HG03575 (cell line): ENCODE data around the gene BARHL2.

Experiments used
- ATAC-seq: cut with Tn5 transposase; IDR thresholded peaks from one replicate; pipeline ENCODE4 v1.9.1; 2021; ENCODE audit not compliant: unreplicated experiment, insufficient number of reproducible peaks, low FRiP score; ENCODE audit errors: extremely low read depth

BARHL2 gene

DNA sequence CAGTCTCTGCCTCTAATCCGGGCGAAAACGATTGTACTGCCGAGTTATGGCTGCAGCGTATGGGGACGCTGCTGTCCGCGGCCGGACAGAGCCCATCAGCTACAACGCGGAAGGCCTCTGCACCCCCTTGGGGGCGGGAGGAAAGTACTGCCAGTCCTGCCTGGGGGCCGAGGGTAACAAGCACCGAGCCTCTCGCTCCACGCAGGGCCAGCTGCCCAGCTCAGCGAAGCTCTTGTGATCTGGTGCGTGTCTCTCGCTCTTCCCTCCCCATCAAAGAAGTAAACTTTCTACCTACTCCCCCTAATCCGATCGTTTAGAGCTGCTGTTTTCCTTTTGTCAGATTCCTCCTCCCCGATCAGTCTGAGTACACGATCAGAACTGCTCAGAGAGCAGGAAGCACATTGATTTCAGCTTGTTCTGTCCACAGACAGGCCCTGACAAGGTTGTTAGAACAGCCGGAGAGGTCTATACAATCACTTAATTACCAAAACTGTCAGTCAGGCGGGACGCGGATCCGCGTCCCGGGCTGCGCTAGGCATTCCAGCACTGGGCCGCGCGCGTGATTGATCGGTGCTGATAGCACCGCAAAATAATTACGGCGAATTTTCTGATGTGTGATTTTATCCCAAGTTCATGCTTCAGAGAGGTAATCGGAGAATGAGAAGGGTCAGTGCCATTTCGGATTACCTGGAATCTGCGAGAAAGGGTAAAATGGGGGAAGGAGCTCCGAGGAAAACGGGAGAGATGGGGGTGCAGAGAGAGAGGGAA lies 8.7 kb upstream of the BARHL2 start:
- ATAC-seq, result no peak

DNA sequence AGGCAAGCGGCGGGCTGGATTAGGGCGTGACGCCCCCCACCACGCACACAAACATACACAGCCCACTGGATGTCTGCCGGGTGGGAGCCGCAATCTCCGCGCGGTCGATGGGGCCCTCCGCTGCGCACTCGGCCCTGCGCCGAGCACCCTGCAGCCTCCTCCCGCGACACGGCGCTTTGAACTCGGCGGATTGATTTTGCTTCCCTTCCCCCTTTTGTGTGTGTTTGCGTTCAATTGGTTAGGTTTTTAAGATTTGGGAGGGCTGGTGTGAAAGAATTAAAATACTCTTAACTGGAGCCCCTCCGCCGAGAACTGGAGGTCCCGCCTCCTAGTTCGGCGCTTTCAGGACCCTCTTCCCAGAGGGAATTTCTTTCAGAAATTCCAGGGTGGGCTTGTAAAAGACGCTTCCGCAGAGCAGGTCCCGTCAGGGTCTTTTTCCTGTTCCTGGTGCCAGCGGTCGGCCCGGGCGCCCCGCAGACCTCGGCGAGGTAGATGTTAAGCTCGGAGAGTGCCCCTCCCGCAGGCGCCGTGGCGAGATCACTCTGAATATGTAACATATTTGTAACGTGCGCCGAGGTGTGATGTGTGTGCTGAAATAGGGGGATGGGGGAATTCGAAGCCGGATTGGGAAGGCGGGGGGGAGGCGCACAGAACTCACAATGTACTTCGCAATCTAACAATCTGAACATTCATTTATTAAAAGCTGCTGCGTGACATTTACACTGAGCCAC lies 8.0 kb upstream of the BARHL2 start:
- no peak for ATAC-seq

DNA sequence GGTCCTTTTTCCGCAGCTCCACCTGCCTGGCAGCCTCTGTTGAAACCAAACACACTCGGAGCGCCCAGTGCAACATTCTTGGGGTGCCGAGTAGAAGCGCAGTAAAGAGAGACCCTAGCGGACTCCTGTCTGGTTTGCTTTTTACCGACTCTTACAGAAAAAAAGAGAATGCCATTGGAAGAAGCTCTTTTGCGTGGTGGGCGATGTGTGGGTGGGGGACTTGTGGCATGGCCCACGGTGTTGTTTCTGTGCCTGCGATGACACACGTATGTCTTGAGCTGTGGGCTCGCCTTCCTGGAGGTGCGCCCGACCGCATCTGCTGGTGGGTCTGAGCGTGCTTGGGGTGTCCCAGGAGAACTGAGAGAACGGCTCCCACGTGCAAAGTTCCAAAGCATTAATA lies 7.3 kb upstream of the BARHL2 start:
- ATAC-seq, result no peak

DNA sequence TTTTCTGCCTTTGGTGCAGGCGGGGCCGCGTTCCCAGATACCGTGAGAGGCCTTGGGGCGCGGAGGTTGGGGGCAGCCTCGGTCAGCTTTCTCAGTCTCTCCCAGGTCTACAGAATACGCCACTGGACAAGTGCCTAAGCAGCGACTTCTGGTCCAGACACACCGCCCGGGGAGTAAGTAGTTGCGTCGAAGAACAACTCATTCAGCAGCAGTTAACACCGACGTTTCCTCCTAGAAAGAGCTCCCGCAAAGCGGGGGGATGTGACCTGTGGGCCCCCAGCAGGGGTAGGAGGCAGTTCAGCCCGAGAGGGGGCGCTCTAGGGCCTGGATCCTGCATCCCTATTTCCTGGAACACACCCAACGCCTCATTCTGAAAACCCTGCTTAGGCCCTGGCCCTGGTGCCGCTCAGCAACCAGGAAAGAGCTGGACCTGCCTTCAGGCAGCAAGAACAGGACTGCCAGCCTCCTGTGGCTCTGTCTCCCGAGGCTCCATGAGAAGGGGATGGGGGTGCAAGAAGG lies 6.5 kb upstream of the BARHL2 start:
- ATAC-seq, result no peak

- ATAC-seq, result no peak
These were observed 5.9 kb upstream of the BARHL2 start for GRCh38 chr1:90722874-90723589.

- ATAC-seq, result no peak
These were observed 4.4 kb upstream of the BARHL2 start for GRCh38 chr1:90721210-90722194.

DNA sequence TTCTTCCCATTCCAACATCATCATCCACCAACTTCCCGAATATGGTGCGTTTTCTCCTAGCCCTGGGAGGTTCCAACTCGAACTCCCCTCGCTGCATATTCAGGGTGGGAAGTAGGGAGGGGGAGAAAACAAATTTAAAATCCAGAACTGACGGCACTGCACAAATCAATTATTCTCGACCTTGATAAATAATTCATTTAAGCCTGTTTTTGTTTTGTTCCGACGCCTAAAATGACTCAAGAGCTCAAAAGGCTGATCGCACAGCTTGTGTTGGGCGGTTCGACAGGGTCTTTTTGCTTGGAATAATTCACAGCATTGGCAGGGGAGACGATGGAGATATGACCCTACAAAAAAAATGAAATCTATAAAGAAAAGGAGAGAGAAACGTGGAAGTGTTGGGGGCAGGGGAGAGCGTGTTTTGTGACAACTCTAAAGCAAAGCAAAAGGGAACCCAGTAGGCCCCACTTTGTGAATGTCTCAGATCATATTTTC lies 3.1 kb upstream of the BARHL2 start:
- ATAC-seq, result no peak

GRCh38 chr1:90719330-90720144 lies 2.4 kb upstream of the BARHL2 start:
- no peak for ATAC-seq

- no peak for ATAC-seq
These were observed 1.6 kb upstream of the BARHL2 start for GRCh38 chr1:90718411-90719329.

DNA sequence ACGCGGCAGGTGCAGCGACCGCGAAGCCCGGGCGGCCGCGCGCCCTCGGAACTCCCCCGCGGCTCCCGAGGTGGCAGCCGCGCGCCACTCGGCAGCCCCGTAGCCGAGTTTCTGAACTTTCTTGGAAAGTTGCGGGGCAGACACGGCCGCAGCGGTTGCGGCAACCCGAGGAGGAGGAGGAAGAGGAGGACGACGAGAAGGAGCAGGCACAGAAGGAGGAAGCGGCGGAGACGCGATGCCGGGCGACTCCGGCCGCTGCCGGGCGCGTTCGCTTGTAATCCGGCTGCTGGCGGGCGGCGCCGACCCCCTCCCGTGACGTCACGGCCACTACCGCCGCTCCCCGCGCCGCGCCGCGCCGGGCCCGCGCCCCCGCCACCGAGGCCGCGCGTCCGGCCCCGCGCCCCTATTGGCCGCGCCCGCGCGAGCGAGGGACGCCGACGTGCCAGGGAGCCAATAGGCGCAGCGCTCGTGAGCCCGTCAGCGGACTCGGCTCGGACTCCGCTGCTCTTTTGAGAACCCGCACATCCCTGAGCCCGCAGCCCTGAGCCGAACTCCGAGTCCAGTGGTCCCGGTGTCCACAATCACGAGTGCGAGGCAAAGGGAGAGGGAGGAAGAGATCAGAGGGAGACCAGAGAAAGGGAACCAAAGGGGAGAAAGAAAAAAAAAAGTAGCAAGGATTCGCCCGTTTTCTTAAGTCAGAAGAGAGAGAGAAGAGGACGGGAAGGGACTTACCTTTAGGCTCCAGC lies 736 bp upstream of the BARHL2 start:
- ATAC-seq, result no peak

DNA sequence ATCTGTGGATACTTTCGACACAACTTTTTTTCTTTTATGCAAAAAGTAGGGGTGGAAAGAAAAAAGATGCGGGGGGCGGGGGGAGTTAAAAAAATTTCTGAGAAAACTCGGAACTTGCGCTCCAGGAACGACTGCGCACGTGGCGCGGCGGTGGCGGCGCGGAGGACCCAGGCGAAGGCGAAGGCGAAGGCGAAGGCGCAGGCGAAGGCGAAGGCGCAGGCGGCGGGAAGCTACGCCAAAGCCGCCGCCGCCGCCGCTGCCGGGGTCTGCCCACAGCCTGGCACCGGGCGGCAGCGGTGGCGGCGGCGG lies 208 bp upstream of the BARHL2 start:
- ATAC-seq, result no peak

- ATAC-seq, result no peak
These were observed 905 bp downstream of the BARHL2 start for GRCh38 chr1:90716243-90716551.

DNA sequence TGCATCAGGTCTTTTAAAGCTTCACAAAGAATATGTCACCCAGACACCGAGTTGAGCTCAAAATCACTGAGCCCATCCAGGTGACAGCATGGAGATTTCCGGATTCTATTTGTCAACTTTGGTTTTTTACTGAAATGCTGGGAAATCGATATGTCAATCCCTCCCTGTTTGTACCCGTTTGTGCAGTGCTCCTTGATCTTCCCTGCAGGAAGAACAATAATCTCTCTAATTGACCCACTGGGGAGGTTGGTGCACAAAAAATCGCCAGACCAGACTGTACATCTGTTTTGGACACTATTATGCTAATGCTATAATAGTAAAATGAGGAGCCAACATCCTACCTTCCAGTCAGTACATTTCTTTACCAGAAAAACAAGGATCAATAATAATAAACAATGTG lies 1.8 kb downstream of the BARHL2 start:
- ATAC-seq, result no peak

GRCh38 chr1:90714521-90714951 lies 2.6 kb downstream of the BARHL2 start:
- no peak for ATAC-seq

- ATAC-seq, result no peak
These were observed 3.2 kb downstream of the BARHL2 start for GRCh38 chr1:90713741-90714509.
